ENCODE measurements around the gene AQP9. TPM values are rescaled to one million over a fixed set of nuclear protein-coding genes. Genes with fewer than 3 reads are reported as not detected.

Gene AQP9
- total RNA-seq, 4 donors from 2014 or later = 0.26 to 9.6 (median 0.98) TPM; not detected in 1

GRCh38 chr15:58148120-58148519 lies 9.9 kb downstream of the AQP9 start:
- no peaks in the 10 kb centered on the region for H3K9me3 ChIP-seq
- H3K4me1 ChIP-seq = no peaks in the 10 kb centered on the region
- no peaks in the 10 kb centered on the region for H3K27me3 ChIP-seq
- H3K36me3 ChIP-seq = no peaks in the 10 kb centered on the region
- TF ChIP-seq EP300 (IDR thresholded peaks at IDR 0.05) = no peak
- TF ChIP-seq POLR2AphosphoS5 (IDR thresholded peaks at IDR 0.05) = no peak
- TF ChIP-seq CTCF (IDR thresholded peaks at IDR 0.05) = no peak
- TF ChIP-seq POLR2A (IDR thresholded peaks at IDR 0.05; ENCODE audit: low read depth) = no peak
- H3K4me3 ChIP-seq = no peak overlapping the region
- H3K27ac ChIP-seq (replicated peaks in 1 of 4) = no peak overlapping the region
- intact Hi-C loops (cut with DNase I) = no loop called here
- DNase-seq (ENCODE audit: extremely low spot score) = no peak

GRCh38 chr15:58148633-58149445 lies 10.7 kb downstream of the AQP9 start:
- Histone ChIP-seq H3K4me3 (no peak overlapping the region), H3K4me1 (no peaks in the 10 kb centered on the region), H3K36me3 (no peaks in the 10 kb centered on the region), H3K27me3 (no peaks in the 10 kb centered on the region), H3K9me3 (no peaks in the 10 kb centered on the region), H3K27ac (replicated peaks in 1 of 4) (no peak overlapping the region)
- TF ChIP-seq POLR2AphosphoS5 (IDR thresholded peaks at IDR 0.05) (no peak), POLR2A (IDR thresholded peaks at IDR 0.05; ENCODE audit: low read depth) (no peak), CTCF (IDR thresholded peaks at IDR 0.05) (no peak), EP300 (IDR thresholded peaks at IDR 0.05) (no peak)
- no peak for DNase-seq (ENCODE audit: extremely low spot score)
- WGBS = 74% methylated on average over 4 of the region's 4 CpGs
- intact Hi-C loops (cut with DNase I) = no loop called here

- intact Hi-C loops (cut with DNase I) = no loop called here
- WGBS = 90% methylated on average over 2 of the region's 2 CpGs
Observed at GRCh38 chr15:58154769-58155168, 16.6 kb downstream of the AQP9 start.

GRCh38 chr15:58159827-58160386 lies 21.7 kb downstream of the AQP9 start:
- no peak overlapping the region for H3K27ac ChIP-seq (replicated peaks in 1 of 4)
- no peaks in the 10 kb centered on the region for H3K9me3 ChIP-seq
- intact Hi-C loops (cut with DNase I) = no loop called here
- TF ChIP-seq POLR2A (IDR thresholded peaks at IDR 0.05; ENCODE audit: low read depth) = no peak
- no peak for TF ChIP-seq CTCF (IDR thresholded peaks at IDR 0.05)
- no peak for TF ChIP-seq POLR2AphosphoS5 (IDR thresholded peaks at IDR 0.05)
- no peak for TF ChIP-seq EP300 (IDR thresholded peaks at IDR 0.05)
- DNase-seq (ENCODE audit: extremely low spot score) = no peak
- peaks cover 0 to 7% (median 0%) of the 10 kb centered on the region in 4 donors for H3K27me3 ChIP-seq
- no peaks in the 10 kb centered on the region for H3K4me1 ChIP-seq
- H3K36me3 ChIP-seq = no peaks in the 10 kb centered on the region
- WGBS = 85% methylated on average over 6 of the region's 6 CpGs
- H3K4me3 ChIP-seq = no peak overlapping the region

More at GRCh38 chr15:58154769-58155168, 16.6 kb downstream of the AQP9 start:
- no peak for TF ChIP-seq POLR2AphosphoS5 (IDR thresholded peaks at IDR 0.05)
- no peak for TF ChIP-seq POLR2A (IDR thresholded peaks at IDR 0.05; ENCODE audit: low read depth)
- no peak for TF ChIP-seq CTCF (IDR thresholded peaks at IDR 0.05)
- TF ChIP-seq EP300 (IDR thresholded peaks at IDR 0.05) = no peak
- Histone ChIP-seq H3K9me3 (no peaks in the 10 kb centered on the region), H3K36me3 (no peaks in the 10 kb centered on the region), H3K27ac (replicated peaks in 1 of 4) (no peak overlapping the region), H3K4me3 (no peak overlapping the region), H3K4me1 (no peaks in the 10 kb centered on the region), H3K27me3 (no peaks in the 10 kb centered on the region)
- no peak for DNase-seq (ENCODE audit: extremely low spot score)

Measured in esophagus muscularis mucosa (tissue), 4 donors.